ENCODE data around the gene BRSK2.

DNA sequence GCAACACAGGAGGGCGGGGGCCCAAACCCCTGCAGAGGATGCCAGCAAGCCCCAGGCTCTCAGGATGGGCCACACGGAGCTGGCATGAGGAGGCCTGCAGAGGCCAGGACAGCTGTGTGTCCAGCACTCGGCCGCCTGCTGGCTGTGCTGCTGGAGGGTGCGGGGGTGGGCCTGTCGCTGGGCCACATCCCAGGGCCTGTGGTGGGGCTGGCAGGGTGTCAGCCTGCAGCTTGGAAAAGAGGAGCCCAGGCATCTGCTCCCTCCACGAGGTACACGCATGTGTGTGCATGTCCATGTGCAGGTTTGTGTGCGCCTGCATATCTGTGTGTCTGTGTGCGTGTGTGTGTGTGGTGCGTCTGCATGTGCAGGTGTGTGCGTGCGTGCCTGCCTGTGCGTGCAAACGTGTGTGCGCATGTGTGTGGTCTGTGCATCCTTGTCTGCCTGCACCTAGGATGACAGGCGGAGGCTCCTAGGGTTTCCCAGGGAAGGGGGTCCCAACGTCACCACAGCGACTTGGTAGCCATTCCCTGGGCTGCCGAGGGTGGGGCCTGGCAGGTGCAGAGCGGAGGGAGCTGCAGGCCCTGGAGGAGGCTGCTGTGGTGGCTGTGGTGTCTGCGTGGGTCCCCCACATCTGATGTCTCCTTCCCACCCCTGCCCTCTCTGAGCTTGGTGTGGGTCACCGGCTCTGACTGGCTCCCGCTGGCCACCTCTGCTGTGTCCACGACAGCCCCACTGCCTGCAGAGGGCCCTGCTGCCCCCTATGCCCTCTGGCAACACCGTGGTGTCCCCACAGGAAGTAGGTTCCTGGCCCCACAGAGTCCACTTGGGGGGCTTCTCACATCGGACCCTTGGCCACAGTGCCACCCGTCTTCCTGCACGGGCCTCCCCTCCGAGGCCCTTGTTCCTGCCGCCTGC, 17.1 kb downstream of the BRSK2 start:
- TF ChIP-seq, protein P1, sequence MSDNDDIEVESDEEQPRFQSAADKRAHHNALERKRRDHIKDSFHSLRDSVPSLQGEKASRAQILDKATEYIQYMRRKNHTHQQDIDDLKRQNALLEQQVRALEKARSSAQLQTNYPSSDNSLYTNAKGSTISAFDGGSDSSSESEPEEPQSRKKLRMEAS (CRISPR knock-in tag; IDR thresholded peaks at IDR 0.05), result no peak
- TF ChIP-seq, protein P2, sequence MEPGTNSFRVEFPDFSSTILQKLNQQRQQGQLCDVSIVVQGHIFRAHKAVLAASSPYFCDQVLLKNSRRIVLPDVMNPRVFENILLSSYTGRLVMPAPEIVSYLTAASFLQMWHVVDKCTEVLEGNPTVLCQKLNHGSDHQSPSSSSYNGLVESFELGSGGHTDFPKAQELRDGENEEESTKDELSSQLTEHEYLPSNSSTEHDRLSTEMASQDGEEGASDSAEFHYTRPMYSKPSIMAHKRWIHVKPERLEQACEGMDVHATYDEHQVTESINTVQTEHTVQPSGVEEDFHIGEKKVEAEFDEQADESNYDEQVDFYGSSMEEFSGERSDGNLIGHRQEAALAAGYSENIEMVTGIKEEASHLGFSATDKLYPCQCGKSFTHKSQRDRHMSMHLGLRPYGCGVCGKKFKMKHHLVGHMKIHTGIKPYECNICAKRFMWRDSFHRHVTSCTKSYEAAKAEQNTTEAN (CRISPR knock-in tag; IDR thresholded peaks at IDR 0.05), result no peak
- TF ChIP-seq, protein P3, sequence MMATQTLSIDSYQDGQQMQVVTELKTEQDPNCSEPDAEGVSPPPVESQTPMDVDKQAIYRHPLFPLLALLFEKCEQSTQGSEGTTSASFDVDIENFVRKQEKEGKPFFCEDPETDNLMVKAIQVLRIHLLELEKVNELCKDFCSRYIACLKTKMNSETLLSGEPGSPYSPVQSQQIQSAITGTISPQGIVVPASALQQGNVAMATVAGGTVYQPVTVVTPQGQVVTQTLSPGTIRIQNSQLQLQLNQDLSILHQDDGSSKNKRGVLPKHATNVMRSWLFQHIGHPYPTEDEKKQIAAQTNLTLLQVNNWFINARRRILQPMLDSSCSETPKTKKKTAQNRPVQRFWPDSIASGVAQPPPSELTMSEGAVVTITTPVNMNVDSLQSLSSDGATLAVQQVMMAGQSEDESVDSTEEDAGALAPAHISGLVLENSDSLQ (IDR thresholded peaks at IDR 0.05), result no peak
- TF ChIP-seq CBFB (CRISPR knock-in tag; IDR thresholded peaks at IDR 0.05) (no peak), JUND (IDR thresholded peaks at IDR 0.05; ENCODE audit: borderline replicate concordance, low read depth, low read length) (no peak), JUND (tag; IDR thresholded peaks at IDR 0.05; ENCODE audit: borderline replicate concordance, low read depth, low read length) (no peak), TBP (optimal IDR thresholded peaks at IDR 0.05; ENCODE audit: low read depth, low read length) (no peak), NCOA2 (IDR thresholded peaks at IDR 0.05; ENCODE audit: partially characterized antibody in 2 of 2) (no peak), POLR2A (conservative IDR thresholded peaks at IDR 0.05) (no peak)
- TF ChIP-seq, protein P4, sequence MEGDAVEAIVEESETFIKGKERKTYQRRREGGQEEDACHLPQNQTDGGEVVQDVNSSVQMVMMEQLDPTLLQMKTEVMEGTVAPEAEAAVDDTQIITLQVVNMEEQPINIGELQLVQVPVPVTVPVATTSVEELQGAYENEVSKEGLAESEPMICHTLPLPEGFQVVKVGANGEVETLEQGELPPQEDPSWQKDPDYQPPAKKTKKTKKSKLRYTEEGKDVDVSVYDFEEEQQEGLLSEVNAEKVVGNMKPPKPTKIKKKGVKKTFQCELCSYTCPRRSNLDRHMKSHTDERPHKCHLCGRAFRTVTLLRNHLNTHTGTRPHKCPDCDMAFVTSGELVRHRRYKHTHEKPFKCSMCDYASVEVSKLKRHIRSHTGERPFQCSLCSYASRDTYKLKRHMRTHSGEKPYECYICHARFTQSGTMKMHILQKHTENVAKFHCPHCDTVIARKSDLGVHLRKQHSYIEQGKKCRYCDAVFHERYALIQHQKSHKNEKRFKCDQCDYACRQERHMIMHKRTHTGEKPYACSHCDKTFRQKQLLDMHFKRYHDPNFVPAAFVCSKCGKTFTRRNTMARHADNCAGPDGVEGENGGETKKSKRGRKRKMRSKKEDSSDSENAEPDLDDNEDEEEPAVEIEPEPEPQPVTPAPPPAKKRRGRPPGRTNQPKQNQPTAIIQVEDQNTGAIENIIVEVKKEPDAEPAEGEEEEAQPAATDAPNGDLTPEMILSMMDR (IDR thresholded peaks at IDR 0.05 in 2 of 3, conservative IDR thresholded peaks at IDR 0.05 in 1 of 3; ENCODE audit: insufficient read depth in 2 of 3, low read depth in 1 of 3, low read length in 3 of 3), result no peak

Data from K562 (cell line).